ENCODE data around the gene OSBPL7.

DNA sequence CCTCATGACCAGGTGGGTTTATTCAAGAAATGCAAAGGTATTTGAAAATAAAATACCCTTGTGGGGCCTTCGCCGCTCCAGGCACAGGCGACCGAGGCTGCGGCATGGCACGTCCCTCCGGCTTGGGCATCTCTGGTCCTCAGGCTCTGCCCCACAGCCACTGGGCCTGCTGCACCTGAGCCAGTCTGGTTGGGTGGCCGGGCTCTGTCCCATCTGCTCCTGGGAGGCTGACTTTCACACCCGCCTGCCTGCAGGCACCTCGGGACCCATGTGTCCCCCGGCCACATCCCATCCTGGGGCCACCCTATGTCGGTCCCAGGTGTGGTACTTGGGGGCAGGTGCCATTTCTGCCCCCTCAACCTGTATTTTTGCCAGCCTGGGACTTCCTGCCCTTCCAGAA, 20.9 kb downstream of the OSBPL7 start:
- no peak for TF ChIP-seq EZH2 (IDR thresholded peaks at IDR 0.05; ENCODE audit: low read length)
- no peak for TF ChIP-seq CTCF (optimal IDR thresholded peaks at IDR 0.05 in 1 of 3, IDR thresholded peaks at IDR 0.05 in 1 of 3, conservative IDR thresholded peaks at IDR 0.05 in 1 of 3; ENCODE audit: extremely low read depth in 1 of 3, insufficient read depth in 2 of 3, low read length in 3 of 3)

All from keratinocyte (primary cell).